Left lobe of liver (tissue), 2 donors: ENCODE data around the gene DGKZ. TPM values are rescaled to one million over a fixed set of nuclear protein-coding genes. Genes with fewer than 3 reads are reported as not detected.
A peak's percentile ranks its signal among the peaks of the same experiment; 100 is the strongest.
"Not testable (repeated sequence)": the region's sequence is repeated elsewhere in the genome, so short reads cannot be mapped to it uniquely, and the experiment has no call there.

Experiments used
- ATAC-seq: fragments of 200-7000 bp; cut with Tn5 transposase; one replicate; pipeline ENCODE4 v1.9.1; 2020; ENCODE audit warnings: mild to moderate bottlenecking, moderate library complexity
- DNase-seq: peaks from one replicate; pipeline ENCODE4 v3.0.0-alpha.2; 2020; ENCODE audit warnings: low spot score
- total RNA-seq: library from RNA; stranded (reverse); gene quantifications from one replicate; pipeline ENCODE4 v1.2.1, GENCODE V29; 2021
- donor health status: DM: no; HTN: no; CAD: no; lungs with moderate emphysema.
- donor health status: DM: no; HTN: yes; CAD: no.

DGKZ gene
- total RNA-seq, 1 donor from 2014 or later = 13.0 TPM

DNA sequence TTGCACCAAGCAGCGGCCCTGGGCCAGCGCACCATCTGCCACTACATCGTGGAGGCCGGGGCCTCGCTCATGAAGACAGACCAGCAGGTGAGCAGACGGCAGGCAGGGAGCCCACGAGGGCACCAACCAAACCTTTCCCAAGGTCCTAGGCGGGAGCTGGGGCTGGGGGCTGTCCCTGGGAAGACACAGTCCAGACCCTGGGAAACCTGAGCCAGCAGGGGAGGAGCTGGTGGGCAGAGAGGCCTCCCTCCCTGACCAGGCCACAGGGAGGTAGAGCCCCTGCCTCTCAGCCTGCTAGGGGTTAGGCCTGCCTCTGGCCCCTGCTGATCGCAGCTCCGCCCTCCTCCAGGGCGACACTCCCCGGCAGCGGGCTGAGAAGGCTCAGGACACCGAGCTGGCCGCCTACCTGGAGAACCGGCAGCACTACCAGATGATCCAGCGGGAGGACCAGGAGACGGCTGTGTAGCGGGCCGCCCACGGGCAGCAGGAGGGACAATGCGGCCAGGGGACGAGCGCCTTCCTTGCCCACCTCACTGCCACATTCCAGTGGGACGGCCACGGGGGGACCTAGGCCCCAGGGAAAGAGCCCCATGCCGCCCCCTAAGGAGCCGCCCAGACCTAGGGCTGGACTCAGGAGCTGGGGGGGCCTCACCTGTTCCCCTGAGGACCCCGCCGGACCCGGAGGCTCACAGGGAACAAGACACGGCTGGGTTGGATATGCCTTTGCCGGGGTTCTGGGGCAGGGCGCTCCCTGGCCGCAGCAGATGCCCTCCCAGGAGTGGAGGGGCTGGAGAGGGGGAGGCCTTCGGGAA, 32.4 kb downstream of the DGKZ start:
- not testable (repeated sequence) for DNase-seq, ATAC-seq

DNA sequence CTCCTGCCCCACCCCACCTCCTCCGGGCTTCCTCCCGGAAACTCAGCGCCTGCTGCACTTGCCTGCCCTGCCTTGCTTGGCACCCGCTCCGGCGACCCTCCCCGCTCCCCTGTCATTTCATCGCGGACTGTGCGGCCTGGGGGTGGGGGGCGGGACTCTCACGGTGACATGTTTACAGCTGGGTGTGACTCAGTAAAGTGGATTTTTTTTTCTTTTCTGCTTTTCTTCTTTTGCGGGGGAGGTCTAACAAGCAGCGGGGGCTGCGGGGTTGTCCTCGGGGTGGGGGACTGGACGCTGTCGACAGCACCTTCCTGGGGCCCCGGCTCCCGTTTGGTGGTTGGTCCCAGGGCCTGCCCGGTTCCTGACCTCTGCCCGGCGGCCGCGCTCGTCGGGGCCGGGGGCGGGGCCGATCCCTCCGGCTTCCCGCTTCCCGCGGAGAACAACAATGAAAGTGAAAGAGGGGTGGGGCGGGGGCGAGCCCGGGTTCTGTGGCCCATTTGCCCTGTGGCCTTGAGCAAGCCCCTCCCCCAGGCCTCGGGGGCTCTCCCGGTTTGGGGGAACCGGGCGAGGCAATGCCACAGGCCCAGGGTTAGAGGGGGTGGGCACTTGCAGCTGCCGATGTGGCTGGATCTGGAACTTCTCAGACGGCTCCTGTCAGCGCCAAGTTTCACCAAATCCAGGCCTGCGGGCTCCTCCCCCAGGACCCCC, 33.2 kb downstream of the DGKZ start:
- peak; percentile 77 for ATAC-seq

DNA sequence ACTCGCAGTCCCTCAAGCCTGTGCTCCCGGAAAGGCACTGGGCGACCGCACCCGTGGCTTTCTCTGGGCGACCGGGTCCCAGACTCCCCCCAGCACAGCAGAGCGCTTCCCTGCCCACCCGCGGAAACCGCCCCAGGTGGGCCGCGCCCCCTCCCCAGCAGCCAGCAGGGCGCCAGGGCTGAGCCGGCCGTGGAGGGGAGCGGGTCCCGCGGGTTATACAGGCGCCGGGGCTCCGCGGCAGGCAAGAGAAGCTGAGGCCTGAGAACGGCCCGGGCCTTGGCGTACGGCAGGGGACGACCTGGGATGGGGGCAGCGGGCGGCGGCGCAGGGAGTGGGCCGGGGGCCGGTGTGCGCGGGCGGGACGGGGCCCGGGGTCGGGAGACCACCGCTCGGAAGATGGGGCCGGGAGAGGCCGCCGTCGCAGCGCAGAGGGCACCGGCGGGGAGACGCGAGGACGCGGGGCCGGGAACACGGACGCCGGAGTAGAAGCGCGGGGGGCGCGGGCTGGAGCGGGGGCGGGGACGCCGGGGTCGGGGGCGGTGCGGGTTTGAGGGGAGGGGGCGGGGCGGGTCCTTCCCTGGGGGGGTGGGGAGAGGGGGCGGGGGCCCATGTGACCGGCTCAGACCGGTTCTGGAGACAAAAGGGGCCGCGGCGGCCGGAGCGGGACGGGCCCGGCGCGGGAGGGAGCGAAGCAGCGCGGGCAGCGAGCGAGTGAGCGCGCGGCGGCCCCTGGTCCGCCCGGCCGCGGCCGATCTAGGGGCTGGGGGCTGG, 34.0 kb downstream of the DGKZ start, which contains the start of gene MDK:
TSS of gene MDK (plus strand) at position 622 of the 771 bp plus-strand sequence. CDS start 389 bp downstream, outside the sequence.
- ATAC-seq (peak; percentile 25), DNase-seq (no peak)

More for the DNA sequence above, 33.2 kb downstream of the DGKZ start:
- DNase-seq = peak; percentile 70

DNA sequence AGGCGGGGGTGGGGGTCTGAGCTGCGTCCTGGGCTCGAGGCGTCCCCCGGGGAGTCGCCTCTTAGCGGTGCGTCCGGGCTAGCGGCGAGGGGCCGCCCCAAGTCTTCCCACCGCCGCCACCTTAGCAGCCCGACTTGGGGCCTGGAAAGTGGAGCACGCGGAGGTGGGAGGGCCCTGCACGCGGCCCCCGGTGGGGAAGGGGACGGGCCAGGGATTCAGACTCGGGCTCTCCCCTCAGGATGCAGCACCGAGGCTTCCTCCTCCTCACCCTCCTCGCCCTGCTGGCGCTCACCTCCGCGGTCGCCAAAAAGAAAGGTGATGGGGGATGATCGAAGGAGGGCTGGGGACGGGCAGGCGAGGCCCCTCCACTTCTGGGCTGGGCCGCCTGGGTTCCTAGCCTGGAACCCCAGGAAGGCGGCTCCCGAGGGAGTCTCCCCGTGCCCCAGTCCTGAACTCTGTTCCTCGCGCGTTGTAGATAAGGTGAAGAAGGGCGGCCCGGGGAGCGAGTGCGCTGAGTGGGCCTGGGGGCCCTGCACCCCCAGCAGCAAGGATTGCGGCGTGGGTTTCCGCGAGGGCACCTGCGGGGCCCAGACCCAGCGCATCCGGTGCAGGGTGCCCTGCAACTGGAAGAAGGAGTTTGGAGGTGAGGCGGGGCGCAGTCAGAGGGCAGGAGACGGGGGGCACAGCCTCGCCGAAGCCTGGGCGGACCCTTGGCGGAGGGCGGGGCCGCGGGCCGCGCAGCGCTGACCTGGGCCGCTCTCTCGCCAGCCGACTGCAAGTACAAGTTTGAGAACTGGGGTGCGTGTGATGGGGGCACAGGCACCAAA, 34.8 kb downstream of the DGKZ start:
- no peak for DNase-seq
- ATAC-seq = no peak

DNA sequence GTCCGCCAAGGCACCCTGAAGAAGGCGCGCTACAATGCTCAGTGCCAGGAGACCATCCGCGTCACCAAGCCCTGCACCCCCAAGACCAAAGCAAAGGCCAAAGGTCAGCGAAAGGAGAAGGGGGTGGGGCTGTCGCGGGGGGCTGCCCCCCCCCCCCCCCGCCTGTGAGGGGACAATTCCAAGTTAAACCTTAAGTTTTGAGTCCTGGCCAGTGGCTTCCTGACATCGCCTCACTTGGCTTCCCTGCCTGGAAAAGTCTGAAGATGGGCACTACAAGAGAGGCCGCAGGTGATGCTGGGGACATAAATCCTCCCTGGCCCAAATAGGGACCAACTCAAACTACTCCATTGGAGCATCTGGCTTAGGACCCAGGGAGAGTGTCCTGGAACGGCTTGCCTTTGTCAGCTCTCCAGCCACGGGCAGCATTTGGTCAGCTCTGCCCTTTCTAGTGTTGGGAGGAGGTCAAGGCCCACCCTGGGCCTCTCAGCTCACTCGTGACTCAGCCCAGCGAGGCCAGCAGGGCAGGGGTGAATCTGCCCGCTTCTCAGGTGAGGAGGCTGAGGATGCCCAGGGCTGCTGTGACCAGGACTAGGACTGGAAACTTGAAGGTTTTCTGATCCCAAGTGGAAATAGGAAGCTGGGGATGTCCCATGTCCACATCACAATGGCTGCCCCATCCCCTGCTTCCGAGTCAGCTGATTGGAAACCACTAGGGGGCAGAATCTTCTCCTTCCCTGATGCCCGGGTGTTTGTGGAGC, 35.6 kb downstream of the DGKZ start:
- DNase-seq (no peak), ATAC-seq (peak; percentile 51)

DNA sequence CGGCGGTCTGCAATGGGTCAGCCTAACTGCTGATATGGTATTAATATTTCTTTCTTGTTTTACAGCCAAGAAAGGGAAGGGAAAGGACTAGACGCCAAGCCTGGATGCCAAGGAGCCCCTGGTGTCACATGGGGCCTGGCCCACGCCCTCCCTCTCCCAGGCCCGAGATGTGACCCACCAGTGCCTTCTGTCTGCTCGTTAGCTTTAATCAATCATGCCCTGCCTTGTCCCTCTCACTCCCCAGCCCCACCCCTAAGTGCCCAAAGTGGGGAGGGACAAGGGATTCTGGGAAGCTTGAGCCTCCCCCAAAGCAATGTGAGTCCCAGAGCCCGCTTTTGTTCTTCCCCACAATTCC, 36.1 kb downstream of the DGKZ start:
- no peak for ATAC-seq
- DNase-seq = no peak

DNA sequence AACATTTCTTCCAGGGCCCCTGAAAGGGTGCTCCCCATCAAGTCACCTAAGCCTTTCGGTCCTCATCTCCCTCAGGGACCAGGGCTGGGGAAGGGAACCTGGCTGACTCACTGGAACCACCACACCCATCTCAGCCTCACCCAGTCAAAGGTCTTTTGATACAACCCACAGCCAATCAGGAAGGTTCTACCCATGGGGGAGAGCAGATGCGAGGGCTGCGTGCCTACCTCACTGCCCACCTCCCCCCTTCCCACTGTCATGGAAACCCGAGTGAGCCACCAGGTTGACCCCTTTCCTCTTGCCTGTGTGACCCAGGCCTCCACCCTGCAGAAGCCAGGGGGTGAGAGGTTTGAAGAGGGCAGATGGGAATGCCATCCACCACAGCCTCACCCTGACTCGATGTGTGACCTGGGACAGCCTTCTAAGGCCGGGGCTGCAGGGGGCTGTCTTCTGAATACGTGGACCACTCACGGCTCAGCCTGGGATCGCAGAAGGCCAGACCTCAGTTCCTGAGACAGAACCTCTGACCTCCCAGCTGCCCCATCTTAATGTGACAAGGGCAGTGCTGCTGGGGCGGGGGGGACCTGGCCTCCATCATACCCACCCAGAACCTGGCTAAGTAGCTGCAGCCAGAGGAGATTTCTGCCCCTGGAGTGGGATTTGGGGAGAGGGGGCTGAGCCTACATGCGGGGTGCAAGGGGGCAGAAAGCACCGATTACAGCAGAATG, 36.9 kb downstream of the DGKZ start:
- DNase-seq = no peak
- no peak for ATAC-seq

DNA sequence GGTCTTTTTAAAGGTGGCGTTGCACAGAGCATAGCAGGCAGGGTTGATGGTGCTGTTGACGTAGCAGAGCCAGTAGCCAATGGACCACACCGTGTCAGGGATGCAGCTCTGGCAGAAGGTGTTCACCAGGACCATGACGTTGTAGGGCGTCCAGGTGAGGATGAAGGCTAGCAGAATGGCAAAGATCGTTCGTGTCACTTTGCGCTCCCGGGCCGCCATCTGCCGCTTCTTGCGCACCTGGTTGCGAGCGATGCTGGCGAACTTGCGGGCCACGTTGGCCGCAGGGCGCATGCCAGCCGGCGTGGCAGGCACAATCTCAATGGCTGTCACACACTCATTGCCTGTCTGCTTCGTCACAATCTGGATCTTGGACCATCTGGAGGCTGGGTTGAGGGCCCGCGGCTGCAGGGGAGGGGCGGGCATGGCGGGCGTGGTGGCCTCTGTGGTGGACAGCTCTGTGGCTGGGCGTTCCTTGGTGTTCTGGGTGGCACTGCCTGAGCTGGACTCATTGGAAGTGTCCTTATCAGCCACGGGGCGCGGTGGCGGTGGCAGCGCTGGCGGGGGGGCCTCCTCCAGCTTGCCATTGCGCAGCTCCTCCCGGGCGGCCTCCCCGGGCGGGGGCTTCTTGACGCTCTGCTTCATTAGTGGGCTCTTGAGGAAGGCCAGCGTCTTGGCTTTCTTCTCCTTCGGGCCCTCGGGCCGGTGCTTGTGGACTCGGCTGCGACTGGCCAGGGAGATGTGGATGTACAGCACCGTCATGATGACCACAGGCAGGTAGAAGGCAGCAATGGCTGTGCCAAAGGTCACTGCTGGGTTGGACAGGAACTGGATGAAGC, 38.1 kb downstream of the DGKZ start:
- ATAC-seq (no peak), DNase-seq (no peak)

DNA sequence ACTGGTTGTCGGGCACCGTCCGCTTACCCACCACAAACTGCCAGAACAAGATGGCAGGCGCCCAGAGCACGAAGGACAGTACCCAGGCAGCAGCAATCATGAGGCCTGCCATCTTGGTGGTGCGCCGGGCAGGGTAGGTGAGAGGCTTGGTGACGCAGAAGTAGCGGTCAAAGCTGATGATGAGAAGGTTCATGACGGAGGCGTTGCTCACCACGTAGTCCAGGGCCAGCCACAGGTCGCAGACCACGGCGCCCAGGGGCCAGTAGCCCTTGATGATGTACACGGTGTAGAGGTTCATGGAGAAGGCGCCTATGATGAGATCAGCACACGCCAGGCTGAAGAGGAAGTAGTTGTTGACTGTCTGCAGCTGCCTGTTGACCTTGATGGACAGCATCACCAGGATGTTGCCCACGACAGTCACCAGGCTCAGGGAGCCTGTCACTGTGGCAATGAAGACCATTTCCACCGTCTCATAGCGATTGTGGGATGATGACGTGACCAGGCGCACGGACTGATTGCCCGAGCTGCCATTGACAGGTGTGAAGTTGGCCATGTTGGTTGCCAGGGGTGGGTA, 38.8 kb downstream of the DGKZ start:
- DNase-seq (no peak), ATAC-seq (no peak)

DNA sequence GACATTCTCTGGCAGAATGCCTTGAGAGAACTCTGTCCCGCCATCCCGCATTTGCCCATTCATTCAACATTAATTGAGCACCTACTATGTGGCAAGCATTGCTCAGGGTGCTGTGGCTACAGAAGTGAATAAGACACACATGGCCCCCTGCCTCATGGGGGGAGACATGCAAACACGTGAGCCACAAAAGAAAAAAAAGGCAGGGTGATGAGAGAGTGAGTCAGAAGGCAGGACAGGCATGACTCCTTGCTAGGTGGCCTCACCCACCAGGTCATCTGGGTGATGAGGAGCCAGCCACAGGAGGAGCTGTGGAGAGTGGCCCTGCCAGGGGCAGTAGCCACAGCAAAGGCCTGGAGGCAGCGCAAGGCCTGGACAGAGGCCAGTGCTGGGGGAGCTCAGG, 39.4 kb downstream of the DGKZ start:
- no peak for ATAC-seq
- DNase-seq = no peak

DNA sequence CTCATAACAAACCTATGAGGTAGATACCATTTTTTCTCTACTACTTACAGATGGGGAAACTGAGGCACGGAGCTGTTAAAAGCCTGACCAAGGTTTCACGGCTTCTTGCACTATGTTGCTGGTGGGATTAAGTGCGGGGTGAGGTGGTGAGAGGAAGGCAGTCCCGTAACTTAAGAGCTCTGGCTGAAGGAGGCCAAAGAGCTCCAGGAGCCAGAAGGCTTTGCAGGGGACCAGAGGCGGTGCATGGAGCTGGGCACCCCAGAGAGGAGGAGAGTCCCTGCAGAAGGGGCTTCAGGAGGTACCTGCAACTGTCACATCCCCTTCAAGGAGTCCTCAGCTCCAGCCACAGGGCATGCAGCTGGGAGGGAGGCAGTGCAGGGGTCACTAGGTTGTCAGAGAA, 40.2 kb downstream of the DGKZ start:
- no peak for ATAC-seq
- no peak for DNase-seq

DNA sequence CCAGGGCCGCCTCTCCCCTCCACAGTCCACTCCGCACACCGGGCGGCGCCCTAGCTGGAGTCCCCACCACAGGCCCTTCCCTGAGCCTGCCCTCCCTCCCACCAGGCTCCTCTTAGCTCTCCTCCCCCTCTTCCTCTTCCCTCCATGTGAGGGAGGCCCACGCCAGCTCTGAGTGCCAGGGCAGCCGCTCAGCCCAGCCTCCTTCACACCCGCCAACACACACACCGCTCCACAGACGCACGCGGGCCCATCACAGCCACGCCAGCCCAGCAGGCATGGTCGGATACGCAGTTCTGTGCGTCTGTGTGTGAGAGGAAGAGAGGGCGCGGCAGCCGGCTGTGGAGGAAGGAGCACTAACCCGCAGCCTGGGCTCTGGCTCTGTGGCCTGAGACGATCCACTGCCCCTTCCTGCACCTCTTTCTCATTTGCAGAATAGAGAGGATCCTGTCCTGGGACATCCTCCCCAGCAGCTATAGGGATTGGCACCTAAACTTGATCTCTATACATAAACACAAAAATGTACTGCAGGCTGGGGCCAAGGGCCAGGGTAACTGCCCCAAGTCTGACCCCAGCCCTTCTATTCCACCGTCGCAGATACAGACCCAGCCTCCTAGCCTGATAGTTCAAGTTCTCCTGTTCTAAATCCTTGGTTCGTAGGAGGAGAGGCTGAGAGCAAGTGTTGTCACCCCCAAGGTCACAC, 40.8 kb downstream of the DGKZ start:
- DNase-seq (no peak), ATAC-seq (no peak)

DNA sequence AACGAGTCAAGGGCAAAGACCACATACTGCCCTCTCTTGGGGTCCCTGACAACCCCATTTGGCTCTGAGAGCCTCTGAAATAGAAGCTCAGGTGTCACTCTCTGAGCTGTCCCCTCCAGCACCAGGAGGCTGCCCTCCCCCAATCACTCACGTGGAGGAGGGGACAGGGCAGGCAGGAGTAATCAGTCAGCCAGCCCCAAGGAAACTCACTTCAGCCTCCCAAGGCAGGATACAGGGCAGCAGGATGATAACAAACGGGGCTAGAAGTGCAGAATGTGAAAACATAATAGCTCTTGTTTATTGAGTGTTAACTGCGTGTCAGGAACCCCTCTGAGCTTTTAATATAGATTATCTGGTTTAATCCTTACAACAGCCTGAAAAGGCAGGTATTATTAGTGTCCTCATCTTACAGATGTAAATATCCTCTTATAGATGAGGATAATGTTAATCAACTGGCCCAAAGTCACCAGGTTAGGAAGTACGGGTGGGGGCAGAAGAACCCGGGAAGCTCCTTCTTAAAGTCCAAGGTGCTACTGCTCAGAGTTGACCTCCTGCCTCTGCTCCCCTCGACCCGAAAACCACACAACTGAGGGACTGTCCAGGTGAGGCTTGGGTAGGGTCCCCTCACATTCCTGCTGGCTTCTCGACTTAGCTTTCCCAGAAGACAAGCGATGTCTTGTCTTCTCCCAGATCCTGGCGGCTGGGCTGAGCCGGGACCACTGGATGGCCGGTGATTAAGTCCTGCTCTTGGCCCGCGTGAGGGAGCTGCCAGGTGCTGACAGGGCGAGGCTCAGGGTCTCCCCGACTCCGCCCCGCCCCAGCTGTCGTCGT, 41.6 kb downstream of the DGKZ start:
- DNase-seq (no peak), ATAC-seq (no peak)

DNA sequence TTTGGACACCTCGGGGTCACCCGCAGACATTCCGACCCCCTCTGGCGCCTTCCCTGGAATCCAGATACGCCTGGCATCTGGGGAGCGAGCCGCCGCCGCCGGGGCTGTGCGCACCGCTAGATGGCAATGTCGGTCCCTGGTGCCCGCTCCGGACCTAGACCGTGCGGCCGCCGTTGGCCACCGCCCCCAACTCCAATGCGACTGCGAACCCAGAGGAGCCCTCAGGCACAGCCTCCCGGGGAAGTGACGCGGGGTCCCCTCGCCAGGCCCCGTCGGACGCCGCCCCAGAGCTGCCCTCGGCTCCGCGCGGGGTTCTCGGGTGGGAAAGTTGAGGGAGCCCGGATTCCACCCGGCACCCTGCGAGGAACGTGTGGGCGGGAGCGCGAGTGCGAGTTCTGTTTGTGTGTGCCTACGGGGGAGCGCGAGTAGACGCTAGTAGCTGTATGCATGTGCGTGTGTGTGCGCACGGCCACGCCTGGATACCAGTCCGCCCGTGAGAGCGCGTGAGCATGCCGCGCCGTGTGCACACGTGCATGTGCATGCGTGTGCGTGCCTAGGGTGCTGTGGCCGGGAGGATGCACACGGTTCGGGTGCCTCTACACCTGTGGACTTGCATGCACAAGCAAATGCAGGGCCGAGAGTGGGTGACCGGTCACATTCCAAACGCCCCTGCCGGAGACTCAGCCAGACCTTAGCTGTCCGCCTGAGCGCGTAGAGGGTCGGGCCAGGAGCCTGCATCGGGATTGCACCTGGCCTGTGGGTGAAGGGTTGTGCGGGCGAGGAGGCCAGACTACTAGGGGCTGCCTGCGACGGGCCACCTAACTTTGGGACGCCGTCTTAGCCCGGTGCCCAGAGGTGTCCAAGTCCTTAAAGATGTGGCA, 42.4 kb downstream of the DGKZ start:
- ATAC-seq (peak; percentile 73), DNase-seq (peak; percentile 75)
